Activated naive CD4-positive, alpha-beta T cell treated with anti-CD3 and anti-CD28 coated beads, Interleukin-2, amount 10 ng/mL, durations not matched to agents 7 days and 5 days (primary cell): ENCODE results near the gene NLN.
"Not testable (repeated sequence)": the region's sequence is repeated elsewhere in the genome, so short reads cannot be mapped to it uniquely, and the experiment has no call there.

Experiments used
- CTCF ChIA-PET: fragments of 350-600 bp; sonication (Branson Sonifier 250); formaldehyde crosslinking; loops from one replicate; lab custom pipeline; 2021; ENCODE audit warnings: antibody characterized with exemption; lab: Charles Lee
- DNase-seq: peaks from one replicate; pipeline ENCODE4 v3.0.0-alpha.2; 2020
- H3K27ac Mint-ChIP-seq: one replicate; pipeline ENCODE4 v1.8.0; 2021; ENCODE audit warnings: mild to moderate bottlenecking, moderate library complexity, mixed read lengths
- H3K27me3 Mint-ChIP-seq: one replicate; pipeline ENCODE4 v1.8.0; 2021; ENCODE audit warnings: mild to moderate bottlenecking, mixed read lengths
- H3K36me3 Mint-ChIP-seq: one replicate; pipeline ENCODE4 v1.8.0; 2021; ENCODE audit warnings: mixed read lengths
- H3K4me1 Mint-ChIP-seq: one replicate; pipeline ENCODE4 v1.8.0; 2021; ENCODE audit warnings: mixed read lengths
- H3K4me3 Mint-ChIP-seq: one replicate; pipeline ENCODE4 v1.8.0; 2021; ENCODE audit warnings: mild to moderate bottlenecking, moderate library complexity, mixed read lengths
- H3K9me3 Mint-ChIP-seq: one replicate; pipeline ENCODE4 v1.8.0; 2021; ENCODE audit warnings: mixed read lengths

The NLN gene

GRCh38 chr5:65799857-65800256 lies 77.9 kb downstream of the NLN start:
- Mint-ChIP-seq H3K4me1 (peaks cover 31% of the 10 kb centered on the region), H3K4me3 (no peak overlapping the region), H3K27ac (no peak overlapping the region), H3K9me3 (peaks cover 10% of the 10 kb centered on the region), H3K36me3 (peaks cover 20% of the 10 kb centered on the region), H3K27me3 (no peaks in the 10 kb centered on the region)
- no peak for DNase-seq
- CTCF ChIA-PET = no interaction called here

GRCh38 chr5:65800775-65801174 lies 78.8 kb downstream of the NLN start:
- Mint-ChIP-seq H3K4me3 (no peak overlapping the region), H3K27ac (no peak overlapping the region), H3K36me3 (peaks cover 26% of the 10 kb centered on the region), H3K27me3 (no peaks in the 10 kb centered on the region), H3K9me3 (peaks cover 10% of the 10 kb centered on the region), H3K4me1 (peaks cover 37% of the 10 kb centered on the region)
- CTCF ChIA-PET = no interaction called here
- no peak for DNase-seq

- Mint-ChIP-seq H3K4me1 (peaks cover 37% of the 10 kb centered on the region), H3K9me3 (peaks cover 10% of the 10 kb centered on the region), H3K36me3 (peaks cover 31% of the 10 kb centered on the region), H3K4me3 (no peak overlapping the region), H3K27ac (no peak overlapping the region), H3K27me3 (no peaks in the 10 kb centered on the region)
- CTCF ChIA-PET = no interaction called here
- no peak for DNase-seq
Observed at GRCh38 chr5:65801352-65801783, 79.4 kb downstream of the NLN start.

- Mint-ChIP-seq H3K27me3 (no peaks in the 10 kb centered on the region), H3K27ac (peak overlapping the region; percentile 51), H3K4me1 (peaks cover 33% of the 10 kb centered on the region), H3K36me3 (peaks cover 30% of the 10 kb centered on the region), H3K9me3 (peaks cover 8% of the 10 kb centered on the region), H3K4me3 (no peak overlapping the region)
- no peak for DNase-seq
- CTCF ChIA-PET = no interaction called here
Observed at GRCh38 chr5:65802080-65802479, 80.1 kb downstream of the NLN start.

- DNase-seq = no peak
- CTCF ChIA-PET = interaction anchor here (1.5 kb wide), 1 partner anchor 9 kb away, joined by 3 read pairs; no protein-coding TSS in a partner anchor
- no peak overlapping the region for H3K27ac Mint-ChIP-seq
- no peaks in the 10 kb centered on the region for H3K27me3 Mint-ChIP-seq
- H3K36me3 Mint-ChIP-seq = peaks cover 30% of the 10 kb centered on the region
- peaks cover 32% of the 10 kb centered on the region for H3K4me1 Mint-ChIP-seq
- no peak overlapping the region for H3K4me3 Mint-ChIP-seq
- H3K9me3 Mint-ChIP-seq = peaks cover 8% of the 10 kb centered on the region
Observed at GRCh38 chr5:65802820-65803219, 80.8 kb downstream of the NLN start.

GRCh38 chr5:65803699-65804391 lies 81.8 kb downstream of the NLN start:
- Mint-ChIP-seq H3K27ac (peak overlapping the region; percentile 84), H3K4me3 (peak overlapping the region; percentile 11), H3K36me3 (peaks cover 30% of the 10 kb centered on the region), H3K4me1 (peaks cover 32% of the 10 kb centered on the region), H3K9me3 (peaks cover 8% of the 10 kb centered on the region), H3K27me3 (no peaks in the 10 kb centered on the region)
- CTCF ChIA-PET = interaction anchor here (1.0 to 1.5 kb wide), 3 partner anchors 8 to 121 kb away, joined by 3 read pairs; no protein-coding TSS in a partner anchor
- DNase-seq = peak; percentile 27

GRCh38 chr5:65805089-65805488 lies 83.1 kb downstream of the NLN start:
- no peak overlapping the region for H3K4me3 Mint-ChIP-seq
- H3K4me1 Mint-ChIP-seq = peaks cover 32% of the 10 kb centered on the region
- no peaks in the 10 kb centered on the region for H3K27me3 Mint-ChIP-seq
- CTCF ChIA-PET = interaction anchor here (1.2 kb wide), 1 partner anchor 119 kb away, joined by 3 read pairs; no protein-coding TSS in a partner anchor
- no peak for DNase-seq
- H3K27ac Mint-ChIP-seq = peak overlapping the region; percentile 51
- peaks cover 39% of the 10 kb centered on the region for H3K36me3 Mint-ChIP-seq
- peaks cover 8% of the 10 kb centered on the region for H3K9me3 Mint-ChIP-seq

- H3K27ac Mint-ChIP-seq, H3K4me3 Mint-ChIP-seq, CTCF ChIA-PET, H3K9me3 Mint-ChIP-seq, H3K27me3 Mint-ChIP-seq, DNase-seq: not testable (repeated sequence)
- Mint-ChIP-seq H3K4me1 (peaks cover 34% of the 10 kb centered on the region), H3K36me3 (peaks cover 35% of the 10 kb centered on the region)
Observed at GRCh38 chr5:65807494-65807893, 85.5 kb downstream of the NLN start.

- H3K27me3 Mint-ChIP-seq = no peaks in the 10 kb centered on the region
- no peak overlapping the region for H3K27ac Mint-ChIP-seq
- peaks cover 40% of the 10 kb centered on the region for H3K36me3 Mint-ChIP-seq
- H3K9me3 Mint-ChIP-seq = no peaks in the 10 kb centered on the region
- peaks cover 38% of the 10 kb centered on the region for H3K4me1 Mint-ChIP-seq
- no peak overlapping the region for H3K4me3 Mint-ChIP-seq
- DNase-seq = no peak
- CTCF ChIA-PET = no interaction called here
Observed at GRCh38 chr5:65808251-65808741, 86.3 kb downstream of the NLN start.

- H3K27me3 Mint-ChIP-seq = no peaks in the 10 kb centered on the region
- peaks cover 41% of the 10 kb centered on the region for H3K36me3 Mint-ChIP-seq
- no peak for DNase-seq
- H3K9me3 Mint-ChIP-seq = no peaks in the 10 kb centered on the region
- no peak overlapping the region for H3K4me3 Mint-ChIP-seq
- no peak overlapping the region for H3K27ac Mint-ChIP-seq
- peaks cover 36% of the 10 kb centered on the region for H3K4me1 Mint-ChIP-seq
- CTCF ChIA-PET = no interaction called here
Observed at GRCh38 chr5:65808818-65809217, 86.8 kb downstream of the NLN start.

- Mint-ChIP-seq H3K36me3 (peaks cover 40% of the 10 kb centered on the region), H3K27me3 (no peaks in the 10 kb centered on the region), H3K27ac (no peak overlapping the region), H3K4me3 (no peak overlapping the region), H3K4me1 (peaks cover 24% of the 10 kb centered on the region), H3K9me3 (no peaks in the 10 kb centered on the region)
- CTCF ChIA-PET = no interaction called here
- DNase-seq = no peak
Observed at GRCh38 chr5:65809817-65810531, 88.0 kb downstream of the NLN start.

- DNase-seq = no peak
- peaks cover 35% of the 10 kb centered on the region for H3K36me3 Mint-ChIP-seq
- H3K27ac Mint-ChIP-seq = no peak overlapping the region
- H3K9me3 Mint-ChIP-seq = no peaks in the 10 kb centered on the region
- peaks cover 20% of the 10 kb centered on the region for H3K4me1 Mint-ChIP-seq
- CTCF ChIA-PET = no interaction called here
- H3K4me3 Mint-ChIP-seq = no peak overlapping the region
- H3K27me3 Mint-ChIP-seq = no peaks in the 10 kb centered on the region
Observed at GRCh38 chr5:65811004-65811403, 89.0 kb downstream of the NLN start.

- Mint-ChIP-seq H3K36me3 (peaks cover 31% of the 10 kb centered on the region), H3K9me3 (no peaks in the 10 kb centered on the region), H3K4me1 (peaks cover 20% of the 10 kb centered on the region), H3K27ac (no peak overlapping the region), H3K27me3 (no peaks in the 10 kb centered on the region), H3K4me3 (no peak overlapping the region)
- CTCF ChIA-PET = interaction anchor here (0.9 kb wide), 1 partner anchor 9 kb away, joined by 3 read pairs; no protein-coding TSS in a partner anchor
- no peak for DNase-seq
Observed at GRCh38 chr5:65811885-65812284, 89.9 kb downstream of the NLN start.

GRCh38 chr5:65812648-65813047 lies 90.6 kb downstream of the NLN start:
- CTCF ChIA-PET = no interaction called here
- no peak overlapping the region for H3K4me3 Mint-ChIP-seq
- peak; percentile 55 for DNase-seq
- H3K36me3 Mint-ChIP-seq = peaks cover 29% of the 10 kb centered on the region
- H3K9me3 Mint-ChIP-seq = no peaks in the 10 kb centered on the region
- H3K27ac Mint-ChIP-seq = peak overlapping the region; percentile 47
- H3K4me1 Mint-ChIP-seq = peaks cover 20% of the 10 kb centered on the region
- no peaks in the 10 kb centered on the region for H3K27me3 Mint-ChIP-seq
